Suppressor macrophage (primary cell): ENCODE results near the gene TIMM17A.
"Not testable (repeated sequence)": the region's sequence is repeated elsewhere in the genome, so short reads cannot be mapped to it uniquely, and the experiment has no call there.

ENCODE experiments used
- DNase-seq, 4 experiments: peaks; one replicate each; pipeline ENCODE4 v3.0.0-alpha.2; 2020 to 2022

TIMM17A gene

GRCh38 chr1:201940316-201940715 is 15.0 kb upstream of the TIMM17A start:
- not testable (repeated sequence) for DNase-seq

- DNase-seq = no peak
Observed at GRCh38 chr1:201941420-201942128, 13.7 kb upstream of the TIMM17A start.

GRCh38 chr1:201942129-201942495 is 13.2 kb upstream of the TIMM17A start:
- no peak for DNase-seq

DNA sequence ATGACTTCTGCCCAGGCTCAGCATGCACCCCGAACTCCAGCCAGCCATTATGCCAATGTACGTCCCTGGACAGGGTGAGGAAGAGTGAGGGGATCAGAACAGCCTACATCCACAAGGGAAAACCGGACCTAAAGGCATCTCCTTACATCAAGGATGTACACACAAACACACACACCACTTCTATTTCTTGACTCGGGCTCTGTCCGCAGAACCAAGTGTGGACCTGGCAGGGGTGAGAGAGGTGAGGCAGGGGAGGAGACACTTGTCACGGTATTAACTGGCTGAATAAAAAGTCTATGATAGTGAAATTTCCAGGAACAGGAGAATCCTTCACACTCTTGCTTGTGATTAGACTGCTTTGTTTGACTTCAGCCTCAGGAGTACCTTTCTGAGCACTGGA is 11.3 kb upstream of the TIMM17A start:
- no peak for DNase-seq

- DNase-seq = no peak
Observed at GRCh38 chr1:201944639-201945038, 10.7 kb upstream of the TIMM17A start.

GRCh38 chr1:201945157-201945556 is 10.1 kb upstream of the TIMM17A start:
- no peak for DNase-seq

DNA sequence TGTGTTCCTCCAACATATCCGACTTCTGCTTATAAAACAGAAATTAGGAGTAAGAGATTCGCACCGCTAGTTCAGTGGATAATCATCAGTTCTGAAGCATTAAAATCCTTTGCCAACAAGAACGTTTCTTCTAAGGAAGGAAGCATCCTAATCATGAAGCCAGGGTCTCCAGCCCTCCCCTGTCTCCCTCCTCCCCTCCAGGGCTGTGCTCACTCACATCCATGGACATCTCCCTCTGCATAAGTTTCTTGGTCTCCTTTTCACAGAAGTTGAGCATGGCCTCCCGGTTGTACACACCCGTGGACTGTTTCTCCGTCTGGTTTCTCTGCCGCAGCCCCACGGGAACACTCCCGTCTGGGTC is 9.5 kb upstream of the TIMM17A start:
- no peak for DNase-seq

DNA sequence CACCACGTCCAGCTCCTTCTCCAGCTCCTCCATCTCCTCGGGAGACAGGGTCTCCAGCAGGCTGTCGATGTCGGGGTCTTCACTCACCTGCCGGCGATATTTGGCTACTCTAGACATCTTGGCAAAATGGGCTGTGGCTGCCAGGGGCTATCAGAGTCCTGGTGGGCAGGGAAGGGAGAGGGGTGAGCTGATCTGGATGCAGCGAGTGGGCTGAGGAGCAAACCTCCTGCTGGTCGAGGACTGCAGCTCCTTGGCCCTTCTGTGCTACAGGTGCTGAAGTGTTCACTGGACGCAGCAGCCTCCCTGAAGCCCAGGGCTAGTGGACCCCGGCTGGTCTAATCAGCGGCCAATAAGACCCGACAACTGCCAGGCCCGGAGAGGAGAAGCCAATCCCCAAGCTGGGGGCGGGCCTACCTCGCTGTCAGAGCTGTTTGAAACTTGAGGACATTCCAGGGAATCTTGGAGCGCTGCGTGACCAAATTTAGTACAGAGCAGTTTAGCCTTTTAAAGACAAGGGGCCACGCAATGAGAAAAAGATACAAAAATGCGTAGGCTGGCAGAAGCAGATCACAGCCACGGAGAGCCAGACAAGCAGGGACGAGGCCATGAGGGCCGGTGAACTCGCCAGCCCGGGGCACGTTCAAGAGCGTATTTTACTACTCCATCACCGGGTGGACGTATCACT is 8.9 kb upstream of the TIMM17A start, which contains the start of gene LMOD1:
Gene LMOD1 (minus strand): TSS at position 325 of the 685 bp plus-strand sequence. CDS start 208 bp downstream, at position 117.
- peak in 3 of 4 experiments; percentile 5 to 40 (median 13) for DNase-seq

- DNase-seq = no peak
Observed at GRCh38 chr1:201947697-201948008, 7.7 kb upstream of the TIMM17A start.

GRCh38 chr1:201949491-201949890 is 5.8 kb upstream of the TIMM17A start:
- DNase-seq = no peak

DNA sequence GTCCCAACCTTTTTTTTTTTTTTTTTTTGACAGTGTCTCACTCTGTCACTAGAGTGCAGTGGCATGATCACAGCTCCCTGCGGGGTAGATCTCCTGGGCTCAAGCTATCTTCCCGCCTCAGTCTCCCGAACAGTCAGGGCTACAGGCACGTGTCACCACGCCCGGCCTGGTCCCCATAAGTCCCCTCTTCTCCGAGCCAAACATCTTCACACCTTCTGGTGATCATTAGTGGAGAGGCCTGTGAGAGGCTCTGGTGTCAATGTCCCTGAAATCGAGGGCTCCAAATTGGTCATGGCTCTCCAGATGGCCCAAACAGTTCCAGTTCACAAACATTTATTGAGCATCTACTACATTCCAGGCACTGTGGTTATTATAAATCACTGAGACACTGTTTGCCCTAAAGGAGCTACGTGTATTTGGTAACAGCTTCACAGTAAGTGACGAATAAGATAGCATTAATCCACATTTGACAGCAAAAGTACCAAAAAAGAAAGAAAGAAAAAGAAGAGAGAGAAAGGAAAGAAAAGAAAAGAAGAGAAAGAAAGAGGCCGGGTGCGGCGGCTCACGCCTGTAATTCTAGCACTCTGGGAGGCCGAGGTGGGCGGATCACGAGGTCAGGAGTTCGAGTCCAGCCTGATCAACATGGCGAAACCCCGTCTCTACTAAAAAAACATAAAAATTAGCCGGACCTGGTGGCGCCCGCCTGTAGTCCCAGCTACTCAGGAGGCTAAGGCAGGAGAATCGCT is 867 bp upstream of the TIMM17A start:
- peak in 2 of 4 experiments; percentile 16 to 39 for DNase-seq

DNA sequence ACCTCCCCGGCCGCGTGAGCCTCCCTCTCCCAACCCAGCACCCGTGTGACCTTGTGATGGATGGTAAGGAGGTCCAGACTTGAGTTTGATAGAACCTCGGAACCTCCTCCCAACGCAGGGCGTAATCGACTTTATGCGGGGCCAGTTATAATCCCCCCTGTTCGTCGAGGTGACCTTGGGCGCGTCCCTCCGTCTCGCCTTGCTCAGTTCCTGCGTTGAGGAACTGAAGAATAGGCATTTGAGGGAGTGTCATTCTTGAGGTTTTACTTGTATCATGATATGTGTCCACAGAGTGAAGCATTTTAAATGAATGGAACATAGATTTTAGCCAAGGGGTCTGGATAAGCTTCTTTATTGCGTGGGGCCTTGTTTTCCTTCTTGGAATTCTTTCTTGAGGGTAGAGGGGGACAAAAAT is 433 bp downstream of the TIMM17A start:
- DNase-seq = peak in 1 of 4 experiments; percentile 60

DNA sequence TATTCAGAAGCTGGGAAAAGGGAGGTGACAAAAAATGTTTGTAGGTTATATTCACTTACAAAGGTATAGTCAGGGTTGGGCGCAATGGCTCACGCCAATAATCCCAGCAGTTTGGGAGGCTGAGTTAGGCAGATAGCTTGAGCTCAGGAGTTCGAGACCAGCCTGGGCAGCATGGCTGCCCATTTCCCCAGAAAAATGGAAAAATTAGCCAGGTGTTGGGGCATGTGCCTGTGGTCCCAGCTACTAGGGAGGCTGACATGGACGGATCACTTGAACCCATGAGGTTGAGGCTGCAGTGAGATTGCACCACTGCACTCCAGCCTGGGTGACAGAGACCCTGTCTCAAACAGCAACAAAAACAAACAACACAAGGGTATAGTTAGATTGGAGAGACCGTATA is 3.0 kb downstream of the TIMM17A start:
- DNase-seq = no peak

GRCh38 chr1:201962382-201962781 is 7.1 kb downstream of the TIMM17A start:
- not testable (repeated sequence) for DNase-seq

GRCh38 chr1:201964261-201964660 is 9.0 kb downstream of the TIMM17A start:
- no peak for DNase-seq

GRCh38 chr1:201966171-201966570 is 10.9 kb downstream of the TIMM17A start:
- no peak for DNase-seq

DNA sequence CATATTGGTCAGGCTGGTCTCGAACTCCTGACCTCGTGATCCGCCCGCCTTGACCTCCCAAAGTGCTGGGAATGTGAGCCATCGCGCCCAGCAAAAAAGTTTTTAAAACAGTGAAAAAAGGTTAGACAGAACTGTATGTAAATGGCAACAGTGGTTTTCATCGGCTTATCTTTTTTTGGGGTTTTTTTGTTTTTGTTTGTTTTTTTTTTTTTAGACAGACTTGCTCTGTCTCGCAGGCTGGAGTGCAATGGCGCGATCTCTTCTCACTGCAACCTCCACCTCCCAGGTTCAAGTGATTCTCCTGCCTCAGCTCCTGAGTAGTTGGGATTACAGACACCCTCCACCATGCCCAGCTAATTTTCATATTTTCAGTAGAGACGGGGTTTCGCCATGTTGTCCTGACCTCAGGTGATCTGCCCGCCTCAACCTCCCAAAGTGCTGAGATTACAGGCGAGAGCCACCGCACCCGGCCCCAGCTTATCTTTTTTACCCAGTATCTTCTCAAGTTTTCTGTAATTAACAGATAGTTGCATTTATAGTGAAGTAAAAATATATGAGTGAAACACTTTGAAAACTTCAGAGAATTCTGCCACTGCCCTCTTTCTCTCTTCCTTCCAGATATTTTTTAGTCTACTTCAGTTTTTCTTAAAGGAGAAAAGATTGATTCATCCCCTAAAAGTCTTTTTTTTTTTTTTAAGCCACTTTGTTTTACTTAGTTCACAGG is 13.1 kb downstream of the TIMM17A start:
- DNase-seq = no peak

GRCh38 chr1:201970334-201971159 is 15.2 kb downstream of the TIMM17A start:
- no peak for DNase-seq

GRCh38 chr1:201982082-201982622 is 26.8 kb downstream of the TIMM17A start:
- peak; percentile 80 to 94 (median 88) for DNase-seq

DNA sequence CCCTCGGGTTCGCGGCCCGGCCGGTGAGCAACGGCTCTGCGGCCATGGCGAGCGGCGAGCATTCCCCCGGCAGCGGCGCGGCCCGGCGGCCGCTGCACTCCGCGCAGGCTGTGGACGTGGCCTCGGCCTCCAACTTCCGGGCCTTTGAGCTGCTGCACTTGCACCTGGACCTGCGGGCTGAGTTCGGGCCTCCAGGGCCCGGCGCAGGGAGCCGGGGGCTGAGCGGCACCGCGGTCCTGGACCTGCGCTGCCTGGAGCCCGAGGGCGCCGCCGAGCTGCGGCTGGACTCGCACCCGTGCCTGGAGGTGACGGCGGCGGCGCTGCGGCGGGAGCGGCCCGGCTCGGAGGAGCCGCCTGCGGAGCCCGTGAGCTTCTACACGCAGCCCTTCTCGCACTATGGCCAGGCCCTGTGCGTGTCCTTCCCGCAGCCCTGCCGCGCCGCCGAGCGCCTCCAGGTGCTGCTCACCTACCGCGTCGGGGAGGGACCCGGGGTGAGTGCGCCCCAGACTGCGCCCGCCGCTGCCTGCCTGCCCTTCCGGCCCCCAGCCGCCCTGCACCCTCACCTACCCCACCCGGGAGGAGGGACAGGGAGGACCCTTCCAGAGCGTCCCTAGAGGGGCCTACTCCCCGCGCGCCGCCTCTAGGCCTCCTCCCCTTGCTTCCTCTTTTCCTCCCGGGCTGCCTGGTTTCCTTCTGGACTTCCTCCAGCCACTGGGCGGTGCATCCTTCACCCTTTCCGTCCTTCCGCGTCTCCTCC is 27.5 kb downstream of the TIMM17A start, which contains the start of gene RNPEP:
Gene RNPEP (plus strand): TSS at position 26 of the 757 bp plus-strand sequence. CDS start 19 bp downstream, at position 45.
- peak; percentile 87 to 94 (median 92) for DNase-seq

DNA sequence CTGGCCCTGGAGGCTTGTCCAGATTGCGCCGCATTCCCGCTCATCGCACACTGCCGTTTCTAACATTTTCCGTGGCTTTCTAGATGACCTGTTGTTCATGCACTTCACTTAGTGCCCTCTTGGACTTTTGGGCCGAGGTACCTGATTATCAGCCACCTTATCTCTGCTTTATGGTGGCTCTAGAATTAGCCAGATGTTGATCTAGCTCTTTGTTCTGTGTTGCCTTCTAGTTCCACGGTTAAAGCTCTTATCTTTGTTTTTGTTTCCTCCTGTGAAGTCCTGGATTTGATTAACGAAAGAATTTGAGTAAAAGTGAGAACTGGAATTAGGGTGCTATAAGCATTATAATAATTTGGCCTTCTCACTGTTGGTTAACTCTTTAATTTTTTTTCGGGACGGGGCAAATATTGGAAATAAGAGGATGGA is 28.1 kb downstream of the TIMM17A start:
- no peak for DNase-seq
